Activated naive CD4-positive, alpha-beta T cell treated with anti-CD3 and anti-CD28 coated beads, Interleukin-2, amount 50 U/mL, for 72 hours (primary cell): ENCODE data around the gene LCN6. TPM values are rescaled to one million over a fixed set of nuclear protein-coding genes. Genes with fewer than 3 reads are reported as not detected.
"Not testable (repeated sequence)": the region's sequence is repeated elsewhere in the genome, so short reads cannot be mapped to it uniquely, and the experiment has no call there.

Experiments used
- ATAC-seq, 2 donors: fragments of 150-1000 bp; cut with Tn5 transposase; 2 replicates each; pipeline ENCODE4 v1.10.0; 2021; ENCODE audit warnings: mild to moderate bottlenecking in 2 of 2, moderate library complexity in 2 of 2
- DNase-seq, 2 donors: peaks; one replicate each; pipeline ENCODE4 v3.0.0; 2021 to 2022; ENCODE audit warnings: low spot score in 2 of 2
- H3K27ac Mint-ChIP-seq, 2 donors: one replicate each; pipeline ENCODE4 v1.8.0; 2022; ENCODE audit warnings: mild to moderate bottlenecking in 2 of 2, mixed read lengths in 2 of 2
- H3K36me3 Mint-ChIP-seq, 2 donors: one replicate each; pipeline ENCODE4 v1.8.0; 2022; ENCODE audit warnings: mixed read lengths in 2 of 2
- H3K9me3 Mint-ChIP-seq, 2 donors: one replicate each; pipeline ENCODE4 v1.8.0; 2022; ENCODE audit warnings: mixed read lengths in 2 of 2
- total RNA-seq, 2 donors: library from RNA; stranded (reverse); gene quantifications; one replicate each; pipeline ENCODE4 v1.2.3, GENCODE V29; 2022

The LCN6 gene
- total RNA-seq, 2 donors from 2014 or later: not detected

GRCh38 chr9:136765041-136765440 is 16.7 kb upstream of the LCN6 start:
- Mint-ChIP-seq H3K9me3 (no peaks in the 10 kb centered on the region), H3K27ac (no peak overlapping the region), H3K36me3 (no peaks in the 10 kb centered on the region)
- ATAC-seq: no peak
- DNase-seq: no peak

DNA sequence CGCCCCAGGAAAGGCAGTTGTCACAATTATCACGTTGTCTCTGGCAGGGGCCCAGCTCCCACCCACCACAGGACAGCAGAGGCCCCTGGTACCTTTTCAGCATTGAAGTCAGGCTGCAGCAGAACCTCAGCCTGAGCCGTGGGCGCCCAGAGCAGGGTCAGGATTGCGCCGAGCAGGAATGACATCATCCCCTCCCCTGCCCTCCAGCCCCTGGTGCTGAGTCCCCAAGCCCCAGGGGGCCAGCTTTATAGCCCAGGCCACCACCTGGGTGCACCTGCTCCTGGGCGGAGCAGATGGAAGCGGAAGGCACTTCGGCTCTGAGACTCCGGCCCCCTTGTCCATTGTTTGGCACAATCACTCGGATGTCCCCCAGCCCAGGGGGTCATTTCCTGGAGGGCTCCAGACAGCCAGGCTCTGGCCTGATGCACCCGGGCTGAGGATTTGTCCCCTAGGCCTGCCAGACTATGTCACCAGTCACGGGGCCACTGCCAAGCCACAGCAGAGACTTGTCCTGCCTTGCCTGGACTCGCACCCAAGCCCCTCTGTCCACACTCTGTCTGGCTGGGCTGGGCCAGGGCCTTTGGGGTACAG is 16.1 kb upstream of the LCN6 start, which contains the start of gene LCN15:
TSS of gene LCN15 (minus strand) at position 218 of the 591 bp plus-strand sequence. CDS start at position 188, 30 bp downstream.
- DNase-seq (no peak), ATAC-seq (no peak)
- no peak within 1 kb of the TSS for H3K27ac Mint-ChIP-seq
- H3K36me3 Mint-ChIP-seq: no peaks in the 10 kb centered on the region
- no peaks in the 10 kb centered on the region for H3K9me3 Mint-ChIP-seq

DNA sequence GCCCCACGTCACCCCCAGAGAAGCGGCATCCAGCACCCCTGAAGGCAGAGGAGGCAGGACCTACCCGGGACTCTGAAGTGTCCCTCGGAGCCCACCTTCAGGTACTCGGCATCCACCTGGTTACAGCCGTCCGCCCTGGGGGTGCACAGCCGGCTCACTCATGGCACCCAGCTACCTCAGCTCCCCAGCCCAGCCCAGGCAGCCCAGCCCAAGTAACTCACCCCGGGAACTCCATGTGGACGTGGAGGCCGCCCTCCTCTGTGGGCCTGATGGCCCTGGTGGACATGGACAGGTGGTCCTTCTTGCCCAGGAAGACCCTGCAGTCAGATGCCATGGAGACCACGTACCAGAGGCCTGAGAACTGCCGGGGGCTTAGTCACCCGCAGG is 15.3 kb upstream of the LCN6 start:
- DNase-seq (no peak), ATAC-seq (no peak)
- Mint-ChIP-seq H3K27ac (no peak overlapping the region), H3K9me3 (no peaks in the 10 kb centered on the region), H3K36me3 (no peaks in the 10 kb centered on the region)

DNA sequence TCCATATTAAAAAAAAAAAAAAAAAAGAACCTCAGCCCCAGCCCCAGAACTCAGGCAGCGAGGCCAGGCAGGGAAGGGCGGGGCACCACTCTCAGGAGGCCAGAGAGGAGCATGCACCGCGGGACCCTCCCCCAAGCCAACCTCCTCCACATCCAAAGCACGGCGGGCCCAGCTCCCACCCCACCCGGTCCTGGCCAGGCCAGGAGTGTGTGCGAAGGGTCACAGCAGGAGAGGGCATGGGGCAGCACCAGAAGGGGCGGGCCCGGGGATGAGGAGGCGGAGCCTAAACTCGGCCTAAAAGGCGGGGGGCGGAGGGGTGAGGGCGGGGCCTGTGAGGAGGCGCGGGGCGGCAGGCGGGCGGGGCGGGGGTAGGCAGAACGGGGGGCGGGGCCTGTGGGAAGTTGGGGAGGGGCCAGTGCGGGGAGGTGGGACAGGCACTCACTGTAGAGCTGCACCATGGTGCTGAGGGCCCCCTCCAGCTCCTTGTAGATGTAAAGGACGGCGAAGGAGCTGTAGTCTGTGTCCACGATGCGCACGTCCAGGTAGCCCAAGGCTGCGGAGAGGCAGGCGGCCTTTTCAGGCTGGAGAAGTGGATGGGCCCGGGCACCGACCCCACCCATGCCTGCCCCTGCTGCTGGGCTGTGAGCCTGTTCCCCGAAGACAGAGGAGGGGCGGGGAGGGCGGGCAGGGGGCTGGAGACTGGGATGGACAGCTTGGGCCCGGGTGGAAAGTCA is 14.8 kb upstream of the LCN6 start:
- H3K27ac Mint-ChIP-seq: no peak overlapping the region
- no peaks in the 10 kb centered on the region for H3K36me3 Mint-ChIP-seq
- peak in 1 of 2 donors; percentile 54 for DNase-seq
- ATAC-seq: peak in 1 of 2 donors; percentile 60
- no peaks in the 10 kb centered on the region for H3K9me3 Mint-ChIP-seq

GRCh38 chr9:136762221-136762691 is 13.9 kb upstream of the LCN6 start:
- no peak overlapping the region for H3K27ac Mint-ChIP-seq
- no peak for ATAC-seq
- H3K36me3 Mint-ChIP-seq: no peaks in the 10 kb centered on the region

DNA sequence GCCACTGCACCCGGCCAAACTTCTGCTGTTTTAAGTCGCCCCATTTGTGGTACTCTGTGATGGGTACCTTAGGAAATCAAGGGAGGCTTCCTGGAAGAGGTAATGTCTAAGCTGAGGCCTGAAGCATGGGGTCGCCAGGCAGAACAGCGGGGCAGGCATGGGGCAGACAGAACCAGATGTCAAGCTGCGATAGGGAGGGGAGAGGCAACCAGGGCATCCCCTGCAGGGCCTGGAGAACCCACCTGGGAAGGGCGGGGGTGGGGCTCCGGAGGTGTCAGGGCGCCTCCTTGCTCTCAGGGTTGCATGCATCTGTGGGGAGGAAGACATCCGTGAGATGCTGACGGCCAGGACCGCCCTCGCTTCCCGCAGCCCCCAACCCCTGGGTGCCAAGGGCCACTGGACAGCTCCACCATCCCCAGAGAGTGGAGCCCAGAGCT is 13.2 kb upstream of the LCN6 start:
- Mint-ChIP-seq H3K9me3 (no peaks in the 10 kb centered on the region), H3K27ac (no peak overlapping the region), H3K36me3 (no peaks in the 10 kb centered on the region)
- DNase-seq (no peak), ATAC-seq (no peak)

More at GRCh38 chr9:136762221-136762691, 13.9 kb upstream of the LCN6 start:
- no peak for DNase-seq
- H3K9me3 Mint-ChIP-seq: no peaks in the 10 kb centered on the region

DNA sequence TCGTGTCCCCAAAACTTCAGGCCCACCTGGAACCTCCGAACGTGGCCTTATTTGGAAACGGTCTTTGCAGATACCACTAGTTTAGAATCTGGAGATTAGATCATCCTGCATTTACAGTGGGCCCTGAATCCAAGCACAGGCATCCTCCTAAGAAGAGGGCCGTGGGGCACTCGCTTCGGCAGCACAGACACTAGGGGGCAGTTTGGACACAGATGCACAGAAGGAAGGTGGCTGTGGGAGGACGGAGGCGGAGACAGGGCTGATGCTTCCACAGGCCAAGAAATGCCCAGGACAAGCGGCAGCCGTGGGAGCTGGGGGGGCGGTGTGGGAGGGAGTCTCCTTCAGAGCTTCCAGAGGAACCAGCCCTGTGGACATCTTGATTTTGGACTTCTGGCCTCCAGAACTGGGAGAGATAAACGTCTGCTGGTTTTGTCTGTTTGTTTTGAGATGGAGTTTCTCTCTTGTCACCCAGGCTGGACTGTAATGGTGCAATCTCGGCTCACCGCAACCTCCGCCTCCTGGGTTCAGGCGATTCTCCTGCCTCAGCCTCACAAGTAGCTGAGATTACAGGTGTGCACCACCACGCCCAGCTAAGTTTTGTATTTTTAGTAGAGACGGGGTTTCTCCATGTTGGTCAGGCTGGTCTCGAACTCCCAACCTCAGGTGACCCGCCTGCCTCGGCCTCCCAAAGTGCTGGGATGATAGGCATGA is 12.7 kb upstream of the LCN6 start:
- not testable (repeated sequence) for H3K9me3 Mint-ChIP-seq, DNase-seq, H3K27ac Mint-ChIP-seq, H3K36me3 Mint-ChIP-seq
- ATAC-seq: peak in 1 of 2 donors; percentile 36

DNA sequence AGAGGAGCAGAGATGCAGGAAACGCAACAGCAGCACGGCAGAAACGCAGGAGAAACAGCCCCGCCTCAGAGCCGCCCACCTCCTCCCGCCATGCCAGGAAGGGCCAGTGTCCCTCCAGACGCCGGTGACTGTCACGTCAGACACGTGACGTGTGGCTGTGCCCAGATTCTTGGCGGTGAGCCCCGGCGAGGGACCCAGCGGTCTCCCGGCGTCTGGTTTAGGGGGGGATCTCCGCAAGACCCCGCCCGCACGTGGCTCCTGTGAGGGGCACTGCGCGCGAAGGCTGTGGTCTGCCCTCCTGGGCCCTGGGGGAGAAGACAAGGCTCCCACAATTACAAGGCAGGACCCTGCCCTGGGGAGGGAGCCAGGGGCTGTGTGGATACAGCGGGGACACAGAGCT is 12.1 kb upstream of the LCN6 start:
- DNase-seq (no peak), ATAC-seq (peak in 1 of 2 donors; percentile 4)
- Mint-ChIP-seq H3K27ac (no peak overlapping the region), H3K9me3 (peaks cover 3 to 6% of the 10 kb centered on the region in 2 donors), H3K36me3 (peaks cover 10 to 11% of the 10 kb centered on the region in 2 donors)

DNA sequence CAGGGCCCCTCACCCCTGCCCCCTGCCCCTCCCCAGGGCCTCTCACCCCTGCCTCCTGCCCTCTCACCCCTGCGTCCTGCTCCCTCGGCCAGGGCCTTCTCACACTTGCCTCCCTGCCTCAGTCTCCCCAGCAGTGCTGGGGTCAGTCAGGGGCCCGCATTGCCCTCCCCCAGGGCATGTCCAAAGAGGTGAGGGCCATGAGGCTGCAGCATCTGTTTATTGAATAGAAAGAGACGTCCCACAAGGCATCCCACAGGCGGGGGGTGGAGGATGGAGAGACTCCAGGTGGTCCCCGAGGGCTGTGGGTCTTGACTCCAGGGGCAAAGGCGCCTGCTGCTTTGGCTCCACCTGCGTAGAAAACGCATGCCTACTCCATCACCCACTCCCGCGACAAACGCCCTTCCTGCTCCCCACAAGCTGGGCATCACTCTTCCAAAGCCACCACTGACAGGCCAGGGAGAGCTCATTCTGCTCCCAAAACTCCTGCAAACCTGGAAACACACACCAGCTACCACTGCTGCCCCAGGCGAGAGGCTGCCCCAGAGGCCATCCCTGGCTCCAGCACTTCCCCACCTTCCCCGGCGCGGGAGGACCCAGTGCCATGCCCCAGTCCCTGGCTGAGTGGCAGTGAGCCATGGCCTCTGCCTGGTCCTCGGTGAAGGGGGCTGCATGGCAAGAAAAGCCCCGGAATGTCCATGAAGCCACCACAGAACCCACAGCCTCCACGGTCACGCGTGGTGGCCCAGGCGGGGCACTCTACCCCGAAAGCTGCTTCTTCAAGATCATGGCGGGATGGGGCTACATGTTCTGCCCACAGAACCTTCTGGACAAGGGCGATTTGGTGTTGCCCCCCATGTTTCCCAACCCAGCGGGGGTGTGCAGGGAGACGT is 11.4 kb upstream of the LCN6 start:
- peaks cover 5 to 8% of the 10 kb centered on the region in 2 donors for H3K9me3 Mint-ChIP-seq
- peaks cover 11 to 13% of the 10 kb centered on the region in 2 donors for H3K36me3 Mint-ChIP-seq
- H3K27ac Mint-ChIP-seq: no peak overlapping the region
- no peak for ATAC-seq
- no peak for DNase-seq

DNA sequence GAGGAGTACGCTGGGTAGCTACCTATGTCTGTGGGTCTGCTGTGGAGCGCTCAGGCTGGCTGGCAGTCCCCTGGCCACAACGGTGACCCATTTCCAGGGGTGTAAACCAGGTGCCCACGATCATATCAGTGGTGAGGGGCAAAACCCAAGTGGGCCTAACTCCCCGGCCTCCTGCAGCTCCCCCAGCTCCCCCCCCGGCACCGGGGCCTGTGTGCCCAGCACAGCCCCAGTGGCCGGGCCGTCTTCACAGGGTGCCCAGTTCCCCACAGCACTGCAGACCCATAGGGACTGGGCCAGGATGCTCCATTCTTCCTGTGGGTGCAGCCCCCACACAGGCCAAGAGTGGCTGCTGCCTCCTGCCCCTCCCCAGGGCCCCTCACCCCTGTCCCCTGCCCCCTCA is 10.7 kb upstream of the LCN6 start:
- DNase-seq (no peak), ATAC-seq (no peak)
- no peak overlapping the region for H3K27ac Mint-ChIP-seq
- H3K36me3 Mint-ChIP-seq: peaks cover 11 to 13% of the 10 kb centered on the region in 2 donors
- H3K9me3 Mint-ChIP-seq: peaks cover 5 to 8% of the 10 kb centered on the region in 2 donors

- H3K36me3 Mint-ChIP-seq: peaks cover 14 to 16% of the 10 kb centered on the region in 2 donors
- H3K9me3 Mint-ChIP-seq: peaks cover 6 to 8% of the 10 kb centered on the region in 2 donors
- H3K27ac Mint-ChIP-seq: no peak overlapping the region
- DNase-seq (no peak), ATAC-seq (no peak)
Measured at GRCh38 chr9:136757751-136758140, 9.4 kb upstream of the LCN6 start.

GRCh38 chr9:136757328-136757727 is 9.0 kb upstream of the LCN6 start:
- no peak for ATAC-seq
- H3K27ac Mint-ChIP-seq: no peak overlapping the region
- no peak for DNase-seq
- H3K9me3 Mint-ChIP-seq: peaks cover 11 to 13% of the 10 kb centered on the region in 2 donors
- peaks cover 18 to 20% of the 10 kb centered on the region in 2 donors for H3K36me3 Mint-ChIP-seq

DNA sequence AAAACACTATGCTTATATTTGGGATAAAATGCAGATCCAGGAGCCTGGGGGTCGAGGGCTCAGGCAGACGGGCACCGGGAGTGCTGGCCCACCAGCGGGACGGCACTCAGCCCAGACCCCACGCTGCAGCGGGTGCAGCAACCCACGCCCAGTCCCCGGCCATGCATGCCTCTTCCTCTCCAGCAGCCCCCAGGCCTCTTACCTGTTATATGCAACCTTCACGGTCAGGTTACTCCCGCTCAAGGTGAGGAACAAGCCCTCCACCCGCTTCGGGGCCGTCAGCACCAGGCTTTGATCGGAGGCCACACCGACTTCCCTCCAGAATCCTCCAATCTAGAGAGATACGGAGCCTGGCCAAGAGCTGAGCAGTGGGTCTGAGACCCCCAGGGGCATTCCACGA is 8.5 kb upstream of the LCN6 start:
- Mint-ChIP-seq H3K9me3 (peaks cover 14 to 16% of the 10 kb centered on the region in 2 donors), H3K36me3 (peaks cover 23 to 25% of the 10 kb centered on the region in 2 donors), H3K27ac (no peak overlapping the region)
- ATAC-seq: no peak
- no peak for DNase-seq

- peaks cover 27 to 29% of the 10 kb centered on the region in 2 donors for H3K36me3 Mint-ChIP-seq
- DNase-seq (no peak), ATAC-seq (no peak)
- peaks cover 17 to 20% of the 10 kb centered on the region in 2 donors for H3K9me3 Mint-ChIP-seq
- H3K27ac Mint-ChIP-seq: no peak overlapping the region
Measured at GRCh38 chr9:136756134-136756438, 7.8 kb upstream of the LCN6 start.

GRCh38 chr9:136755302-136756133 is 7.2 kb upstream of the LCN6 start:
- not testable (repeated sequence) for ATAC-seq, DNase-seq, H3K27ac Mint-ChIP-seq
- H3K9me3 Mint-ChIP-seq: peaks cover 20 to 21% of the 10 kb centered on the region in 2 donors
- H3K36me3 Mint-ChIP-seq: peaks cover 27 to 34% of the 10 kb centered on the region in 2 donors
